SK-N-SH treated with all-trans-retinoic acid at 6 μM for 48 hours (cell line): ENCODE data around the gene STUM.

Experiments used
- ATAC-seq: fragments of 200-7000 bp; cut with Tn5 transposase; 3 replicates; pipeline ENCODE4 v1.9.1; 2020; ENCODE audit warnings: mild to moderate bottlenecking, moderate library complexity
- ARNTL ChIP-seq: fragments of 450-650 bp; formaldehyde crosslinking; IDR thresholded peaks from 2 replicates; pipeline ENCODE4 v1.5.0; 2020; ENCODE audit warnings: low read depth, mild to moderate bottlenecking, moderate library complexity, borderline replicate concordance
- BACH2 ChIP-seq: fragments of 250-450 bp; sonication (Bioruptor Pico); IDR thresholded peaks from 2 replicates; pipeline ENCODE4 v1.9.0; 2021; ENCODE audit warnings: mild to moderate bottlenecking, borderline replicate concordance
- CSDC2 ChIP-seq: fragments of 250-450 bp; sonication (Bioruptor Pico); IDR thresholded peaks from 2 replicates; pipeline ENCODE4 v1.5.0; 2020; ENCODE audit warnings: mild to moderate bottlenecking, moderate library complexity
- ESRRG ChIP-seq: fragments of 250-450 bp; sonication (Bioruptor Pico); IDR thresholded peaks from 2 replicates; pipeline ENCODE4 v1.6.1; 2021; ENCODE audit warnings: mild to moderate bottlenecking
- GLIS3 ChIP-seq: fragments of 250-450 bp; sonication (Bioruptor Pico); IDR thresholded peaks from 2 replicates; pipeline ENCODE4 v1.5.0; 2020; ENCODE audit warnings: mild to moderate bottlenecking, moderate library complexity
- ISL1 ChIP-seq: fragments of 250-450 bp; sonication (Bioruptor Pico); IDR thresholded peaks from 2 replicates; pipeline ENCODE4 v2.1.2; 2022; ENCODE audit warnings: mild to moderate bottlenecking, moderate library complexity
- OSR1 ChIP-seq: fragments of 250-450 bp; sonication (Bioruptor Pico); IDR thresholded peaks from 2 replicates; pipeline ENCODE4 v1.8.0; 2022; ENCODE audit warnings: moderate library complexity, mild to moderate bottlenecking, inconsistent platforms
- PPARA ChIP-seq: fragments of 250-450 bp; sonication (Bioruptor Pico); IDR thresholded peaks from 2 replicates; pipeline ENCODE4 v1.5.0; 2020; ENCODE audit warnings: mild to moderate bottlenecking, borderline replicate concordance
- RARB ChIP-seq: fragments of 250-450 bp; sonication (Bioruptor Pico); IDR thresholded peaks from 2 replicates; pipeline ENCODE4 v1.8.0; 2021; ENCODE audit warnings: mild to moderate bottlenecking, moderate library complexity
- SNAI2 ChIP-seq: fragments of 250-450 bp; sonication (Bioruptor Pico); IDR thresholded peaks from 2 replicates; pipeline ENCODE4 v1.5.0; 2020; ENCODE audit warnings: mild to moderate bottlenecking, moderate library complexity
- TCF4 ChIP-seq: fragments of 250-450 bp; sonication (Bioruptor Pico); IDR thresholded peaks from 2 replicates; pipeline ENCODE4 v1.8.0; 2021; ENCODE audit warnings: mild to moderate bottlenecking, moderate library complexity, borderline replicate concordance
- TOX ChIP-seq: fragments of 250-450 bp; sonication (Bioruptor Pico); IDR thresholded peaks from 2 replicates; pipeline ENCODE4 v1.8.0; 2021; ENCODE audit warnings: mild to moderate bottlenecking, moderate library complexity, borderline replicate concordance
- ZC3H10 ChIP-seq: fragments of 250-450 bp; sonication (Bioruptor Pico); IDR thresholded peaks from 2 replicates; pipeline ENCODE4 v1.5.1; 2021; ENCODE audit warnings: mild to moderate bottlenecking, moderate library complexity
- ZFP3 ChIP-seq: fragments of 250-450 bp; sonication (Bioruptor Pico); IDR thresholded peaks from 2 replicates; pipeline ENCODE4 v1.5.0; 2020; ENCODE audit warnings: mild to moderate bottlenecking, moderate library complexity
- ZFP30 ChIP-seq: fragments of 450-650 bp; formaldehyde crosslinking; IDR thresholded peaks from 2 replicates; pipeline ENCODE4 v1.5.0; 2022; ENCODE audit warnings: mild to moderate bottlenecking, moderate library complexity
- ZNF565 ChIP-seq: fragments of 450-650 bp; formaldehyde crosslinking; conservative IDR thresholded peaks from 2 replicates; pipeline ENCODE4 v1.5.0; 2020; ENCODE audit warnings: low read depth, mild to moderate bottlenecking, moderate library complexity
- ZNF70 ChIP-seq: fragments of 450-650 bp; formaldehyde crosslinking; IDR thresholded peaks from 2 replicates; pipeline ENCODE4 v1.5.0; 2020; ENCODE audit warnings: mild to moderate bottlenecking, moderate library complexity
- ZNF8 ChIP-seq: fragments of 450-650 bp; formaldehyde crosslinking; IDR thresholded peaks from 2 replicates; pipeline ENCODE4 v1.5.0; 2020; ENCODE audit warnings: mild to moderate bottlenecking, moderate library complexity
- TF ChIP-seq, protein P1 (sequence below): fragments of 250-450 bp; sonication (Bioruptor Pico); IDR thresholded peaks from 2 replicates; pipeline ENCODE4 v1.5.0; 2020; ENCODE audit warnings: mild to moderate bottlenecking, moderate library complexity
- TF ChIP-seq, protein P2 (sequence below): fragments of 250-450 bp; sonication (Bioruptor Pico); IDR thresholded peaks from 2 replicates; pipeline ENCODE4 v1.8.0; 2020; ENCODE audit warnings: mild to moderate bottlenecking, moderate library complexity, borderline replicate concordance
- TF ChIP-seq, protein P3 (sequence below): fragments of 250-450 bp; sonication (Bioruptor Pico); IDR thresholded peaks from 2 replicates; pipeline ENCODE4 v1.5.1; 2020; ENCODE audit warnings: low read depth, mild to moderate bottlenecking, moderate library complexity
- TF ChIP-seq, protein P4 (sequence below): fragments of 250-450 bp; sonication (Bioruptor Pico); IDR thresholded peaks from 2 replicates; pipeline ENCODE4 v1.5.1; 2021; ENCODE audit warnings: mild to moderate bottlenecking, moderate library complexity
- TF ChIP-seq, protein P5 (sequence below): fragments of 250-450 bp; sonication (Bioruptor Pico); IDR thresholded peaks from 2 replicates; pipeline ENCODE4 v1.8.0; 2021; ENCODE audit warnings: low read depth, mild to moderate bottlenecking, moderate library complexity, borderline replicate concordance

Gene STUM

DNA sequence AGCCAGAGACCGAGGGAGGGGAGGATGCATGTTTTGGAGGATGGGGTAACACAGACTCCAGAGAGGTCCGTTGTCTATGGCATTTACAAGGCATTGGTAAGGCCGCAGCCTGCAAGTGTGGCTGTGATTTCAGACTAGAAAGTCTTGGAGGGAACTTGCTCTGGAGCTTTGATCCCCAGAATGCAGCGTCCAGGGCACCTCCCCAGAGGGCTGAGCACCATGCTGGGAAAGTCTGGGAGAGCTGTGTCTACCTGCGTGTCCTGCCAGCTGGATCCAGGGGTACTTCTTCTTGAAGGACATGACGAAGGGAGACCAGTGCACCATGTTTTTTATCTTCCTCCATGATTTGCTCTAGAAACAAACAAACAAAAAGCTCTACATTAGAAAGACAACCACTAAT is 99.9 kb downstream of the STUM start:
- ATAC-seq = no peak
- no peak for TF ChIP-seq ZNF565
- TF ChIP-seq ZC3H10 (CRISPR knock-in tag) = no peak
- no peak for TF ChIP-seq OSR1 (CRISPR knock-in tag)
- TF ChIP-seq RARB (CRISPR knock-in tag) = no peak
- no peak for TF ChIP-seq ZNF8 (CRISPR knock-in tag)
- no peak for TF ChIP-seq TOX (CRISPR knock-in tag)
- TF ChIP-seq GLIS3 (CRISPR knock-in tag) = no peak
- no peak for TF ChIP-seq ZFP3 (CRISPR knock-in tag)
- TF ChIP-seq ZFP30 = no peak
- TF ChIP-seq, protein P1, sequence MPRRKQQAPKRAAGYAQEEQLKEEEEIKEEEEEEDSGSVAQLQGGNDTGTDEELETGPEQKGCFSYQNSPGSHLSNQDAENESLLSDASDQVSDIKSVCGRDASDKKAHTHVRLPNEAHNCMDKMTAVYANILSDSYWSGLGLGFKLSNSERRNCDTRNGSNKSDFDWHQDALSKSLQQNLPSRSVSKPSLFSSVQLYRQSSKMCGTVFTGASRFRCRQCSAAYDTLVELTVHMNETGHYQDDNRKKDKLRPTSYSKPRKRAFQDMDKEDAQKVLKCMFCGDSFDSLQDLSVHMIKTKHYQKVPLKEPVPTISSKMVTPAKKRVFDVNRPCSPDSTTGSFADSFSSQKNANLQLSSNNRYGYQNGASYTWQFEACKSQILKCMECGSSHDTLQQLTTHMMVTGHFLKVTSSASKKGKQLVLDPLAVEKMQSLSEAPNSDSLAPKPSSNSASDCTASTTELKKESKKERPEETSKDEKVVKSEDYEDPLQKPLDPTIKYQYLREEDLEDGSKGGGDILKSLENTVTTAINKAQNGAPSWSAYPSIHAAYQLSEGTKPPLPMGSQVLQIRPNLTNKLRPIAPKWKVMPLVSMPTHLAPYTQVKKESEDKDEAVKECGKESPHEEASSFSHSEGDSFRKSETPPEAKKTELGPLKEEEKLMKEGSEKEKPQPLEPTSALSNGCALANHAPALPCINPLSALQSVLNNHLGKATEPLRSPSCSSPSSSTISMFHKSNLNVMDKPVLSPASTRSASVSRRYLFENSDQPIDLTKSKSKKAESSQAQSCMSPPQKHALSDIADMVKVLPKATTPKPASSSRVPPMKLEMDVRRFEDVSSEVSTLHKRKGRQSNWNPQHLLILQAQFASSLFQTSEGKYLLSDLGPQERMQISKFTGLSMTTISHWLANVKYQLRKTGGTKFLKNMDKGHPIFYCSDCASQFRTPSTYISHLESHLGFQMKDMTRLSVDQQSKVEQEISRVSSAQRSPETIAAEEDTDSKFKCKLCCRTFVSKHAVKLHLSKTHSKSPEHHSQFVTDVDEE = no peak
- no peak for TF ChIP-seq CSDC2 (CRISPR knock-in tag)
- no peak for TF ChIP-seq ESRRG (CRISPR knock-in tag)
- TF ChIP-seq TCF4 (CRISPR knock-in tag) = no peak
- TF ChIP-seq SNAI2 = no peak
- TF ChIP-seq, protein P2, sequence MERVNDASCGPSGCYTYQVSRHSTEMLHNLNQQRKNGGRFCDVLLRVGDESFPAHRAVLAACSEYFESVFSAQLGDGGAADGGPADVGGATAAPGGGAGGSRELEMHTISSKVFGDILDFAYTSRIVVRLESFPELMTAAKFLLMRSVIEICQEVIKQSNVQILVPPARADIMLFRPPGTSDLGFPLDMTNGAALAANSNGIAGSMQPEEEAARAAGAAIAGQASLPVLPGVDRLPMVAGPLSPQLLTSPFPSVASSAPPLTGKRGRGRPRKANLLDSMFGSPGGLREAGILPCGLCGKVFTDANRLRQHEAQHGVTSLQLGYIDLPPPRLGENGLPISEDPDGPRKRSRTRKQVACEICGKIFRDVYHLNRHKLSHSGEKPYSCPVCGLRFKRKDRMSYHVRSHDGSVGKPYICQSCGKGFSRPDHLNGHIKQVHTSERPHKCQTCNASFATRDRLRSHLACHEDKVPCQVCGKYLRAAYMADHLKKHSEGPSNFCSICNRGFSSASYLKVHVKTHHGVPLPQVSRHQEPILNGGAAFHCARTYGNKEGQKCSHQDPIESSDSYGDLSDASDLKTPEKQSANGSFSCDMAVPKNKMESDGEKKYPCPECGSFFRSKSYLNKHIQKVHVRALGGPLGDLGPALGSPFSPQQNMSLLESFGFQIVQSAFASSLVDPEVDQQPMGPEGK (CRISPR knock-in tag) = no peak
- TF ChIP-seq, protein P3, sequence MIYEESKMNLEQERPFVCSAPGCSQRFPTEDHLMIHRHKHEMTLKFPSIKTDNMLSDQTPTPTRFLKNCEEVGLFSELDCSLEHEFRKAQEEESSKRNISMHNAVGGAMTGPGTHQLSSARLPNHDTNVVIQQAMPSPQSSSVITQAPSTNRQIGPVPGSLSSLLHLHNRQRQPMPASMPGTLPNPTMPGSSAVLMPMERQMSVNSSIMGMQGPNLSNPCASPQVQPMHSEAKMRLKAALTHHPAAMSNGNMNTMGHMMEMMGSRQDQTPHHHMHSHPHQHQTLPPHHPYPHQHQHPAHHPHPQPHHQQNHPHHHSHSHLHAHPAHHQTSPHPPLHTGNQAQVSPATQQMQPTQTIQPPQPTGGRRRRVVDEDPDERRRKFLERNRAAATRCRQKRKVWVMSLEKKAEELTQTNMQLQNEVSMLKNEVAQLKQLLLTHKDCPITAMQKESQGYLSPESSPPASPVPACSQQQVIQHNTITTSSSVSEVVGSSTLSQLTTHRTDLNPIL = no peak
- no peak for TF ChIP-seq ISL1 (CRISPR knock-in tag)

DNA sequence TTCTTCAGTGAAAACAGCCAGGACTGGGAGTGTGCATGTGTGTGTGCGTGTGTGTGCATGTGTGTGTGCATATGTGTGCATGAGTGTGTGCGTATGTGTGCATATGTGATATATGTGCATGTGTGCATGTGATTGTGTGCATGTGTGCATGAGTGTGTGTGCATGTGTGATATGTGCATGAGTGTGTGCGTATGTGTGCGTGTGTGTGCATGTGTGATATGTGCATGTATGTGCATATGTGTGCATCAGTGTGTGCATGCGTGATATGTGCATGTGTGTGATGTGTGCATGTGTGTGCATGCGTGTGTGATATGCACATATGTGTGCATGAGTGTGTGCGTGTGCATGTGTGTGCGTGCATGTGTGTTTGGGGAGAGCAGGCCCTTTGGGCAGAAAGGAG is 100.7 kb downstream of the STUM start:
- no peak for ATAC-seq
- TF ChIP-seq, protein P4, sequence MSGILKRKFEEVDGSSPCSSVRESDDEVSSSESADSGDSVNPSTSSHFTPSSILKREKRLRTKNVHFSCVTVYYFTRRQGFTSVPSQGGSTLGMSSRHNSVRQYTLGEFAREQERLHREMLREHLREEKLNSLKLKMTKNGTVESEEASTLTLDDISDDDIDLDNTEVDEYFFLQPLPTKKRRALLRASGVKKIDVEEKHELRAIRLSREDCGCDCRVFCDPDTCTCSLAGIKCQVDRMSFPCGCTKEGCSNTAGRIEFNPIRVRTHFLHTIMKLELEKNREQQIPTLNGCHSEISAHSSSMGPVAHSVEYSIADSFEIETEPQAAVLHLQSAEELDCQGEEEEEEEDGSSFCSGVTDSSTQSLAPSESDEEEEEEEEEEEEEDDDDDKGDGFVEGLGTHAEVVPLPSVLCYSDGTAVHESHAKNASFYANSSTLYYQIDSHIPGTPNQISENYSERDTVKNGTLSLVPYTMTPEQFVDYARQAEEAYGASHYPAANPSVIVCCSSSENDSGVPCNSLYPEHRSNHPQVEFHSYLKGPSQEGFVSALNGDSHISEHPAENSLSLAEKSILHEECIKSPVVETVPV = no peak
- TF ChIP-seq OSR1 (CRISPR knock-in tag) (no peak), BACH2 (no peak), TOX (CRISPR knock-in tag) (no peak), PPARA (no peak), TCF4 (CRISPR knock-in tag) (no peak), ZFP3 (CRISPR knock-in tag) (no peak), ZFP30 (no peak)
- TF ChIP-seq, protein P5, sequence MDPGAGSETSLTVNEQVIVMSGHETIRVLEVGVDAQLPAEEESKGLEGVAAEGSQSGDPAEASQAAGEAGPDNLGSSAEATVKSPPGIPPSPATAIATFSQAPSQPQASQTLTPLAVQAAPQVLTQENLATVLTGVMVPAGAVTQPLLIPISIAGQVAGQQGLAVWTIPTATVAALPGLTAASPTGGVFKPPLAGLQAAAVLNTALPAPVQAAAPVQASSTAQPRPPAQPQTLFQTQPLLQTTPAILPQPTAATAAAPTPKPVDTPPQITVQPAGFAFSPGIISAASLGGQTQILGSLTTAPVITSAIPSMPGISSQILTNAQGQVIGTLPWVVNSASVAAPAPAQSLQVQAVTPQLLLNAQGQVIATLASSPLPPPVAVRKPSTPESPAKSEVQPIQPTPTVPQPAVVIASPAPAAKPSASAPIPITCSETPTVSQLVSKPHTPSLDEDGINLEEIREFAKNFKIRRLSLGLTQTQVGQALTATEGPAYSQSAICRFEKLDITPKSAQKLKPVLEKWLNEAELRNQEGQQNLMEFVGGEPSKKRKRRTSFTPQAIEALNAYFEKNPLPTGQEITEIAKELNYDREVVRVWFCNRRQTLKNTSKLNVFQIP (CRISPR knock-in tag) = no peak

DNA sequence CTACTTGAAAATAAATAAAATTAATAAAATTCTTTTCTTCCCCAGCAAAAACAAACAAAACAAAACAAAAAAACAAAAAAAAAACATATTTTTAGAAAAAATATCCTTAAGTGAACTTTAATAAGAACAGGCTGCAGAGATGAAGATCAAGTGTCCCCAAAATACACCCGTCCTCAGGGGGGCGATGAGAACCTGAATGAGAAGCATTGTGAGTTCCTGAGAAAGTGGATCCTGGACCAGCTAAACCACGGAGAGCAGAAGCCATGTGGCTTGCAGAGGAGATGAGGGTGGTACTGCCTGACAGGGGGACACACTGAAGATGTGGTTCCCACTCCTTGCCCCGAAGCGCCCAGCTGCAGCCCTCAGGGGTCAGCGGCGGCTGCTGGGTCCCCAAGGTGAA is 101.2 kb downstream of the STUM start:
- ATAC-seq = peak; percentile 16; the same call in 1 of the 3 replicates
- TF ChIP-seq OSR1 (CRISPR knock-in tag) (no peak), RARB (CRISPR knock-in tag) (no peak), GLIS3 (CRISPR knock-in tag) (no peak), ZFP3 (CRISPR knock-in tag) (no peak), BACH2 (no peak), SNAI2 (no peak), ZFP30 (no peak), ZNF70 (CRISPR knock-in tag) (no peak), PPARA (no peak), TCF4 (CRISPR knock-in tag) (no peak), ARNTL (CRISPR knock-in tag) (no peak), TOX (CRISPR knock-in tag) (no peak)
